Adipose tissue (tissue), 3 donors: ENCODE measurements around the gene C7orf33. TPM values are rescaled to one million over a fixed set of nuclear protein-coding genes. Genes with fewer than 3 reads are reported as not detected.

Experiments
- H3K27ac ChIP-seq: one replicate; pipeline ENCODE4 v1.5.1; 2013; ENCODE audit warnings: low read depth, low read length
- WGBS, 3 donors: extraction: QIAGEN DNeasy Blood & Tissue Kit; methylation state at CpG; one replicate each; pipeline ENCODE4 v1.1.7; 2013; 5-methylcytosine and 5-hydroxymethylcytosine counted together
- polyA plus RNA-seq, 3 donors: library from polyadenylated mRNA; stranded (reverse); fragments of 200-250 nt; gene quantifications; one replicate each; pipeline ENCODE4 v1.2.3, GENCODE V29; 2013
- donor health status: healthy with polysubstance abuse.
- donor health status: Bipolar disorder and iron deficiency.
- donor health status: healthy.

C7orf33 gene
- polyA plus RNA-seq, 3 donors: not detected

- no peak overlapping the region for H3K27ac ChIP-seq
- WGBS, 3 donors: 50 to 64% (median 52%) methylated on average over 6 of the region's 6 CpGs
Observed at GRCh38 chr7:148620749-148621359, 30.3 kb downstream of the C7orf33 start.

GRCh38 chr7:148621563-148621962 lies 31.0 kb downstream of the C7orf33 start:
- WGBS, 3 donors: 93 to 100% (median 96%) methylated on average over 1 of the region's 1 CpG

GRCh38 chr7:148622887-148623585 lies 32.5 kb downstream of the C7orf33 start:
- H3K27ac ChIP-seq: no peak overlapping the region
- WGBS, 3 donors: 47 to 62% (median 61%) methylated on average over 8 of the region's 8 CpGs

More at GRCh38 chr7:148621563-148621962, 31.0 kb downstream of the C7orf33 start:
- H3K27ac ChIP-seq: no peak overlapping the region

GRCh38 chr7:148623586-148624282 lies 33.2 kb downstream of the C7orf33 start:
- no peak overlapping the region for H3K27ac ChIP-seq
- 35 to 45% (median 39%) methylated on average over 10 of the region's 10 CpGs for WGBS, 3 donors

- WGBS, 3 donors: 52 to 64% (median 55%) methylated on average over 4 of the region's 4 CpGs
- no peak overlapping the region for H3K27ac ChIP-seq
Observed at GRCh38 chr7:148624735-148625134, 34.2 kb downstream of the C7orf33 start.

- no peak overlapping the region for H3K27ac ChIP-seq
- 64 to 79% (median 74%) methylated on average over 3 of the region's 3 CpGs for WGBS, 3 donors
Observed at GRCh38 chr7:148625342-148625741, 34.8 kb downstream of the C7orf33 start.

GRCh38 chr7:148626828-148627227 lies 36.3 kb downstream of the C7orf33 start:
- no peak overlapping the region for H3K27ac ChIP-seq
- WGBS, 3 donors: 80 to 89% (median 89%) methylated on average over 3 of the region's 3 CpGs

GRCh38 chr7:148628011-148628410 lies 37.4 kb downstream of the C7orf33 start:
- WGBS, 3 donors: 57 to 66% (median 66%) methylated on average over 7 of the region's 7 CpGs
- no peak overlapping the region for H3K27ac ChIP-seq

GRCh38 chr7:148630078-148630477 lies 39.5 kb downstream of the C7orf33 start:
- 67 to 83% (median 71%) methylated on average over 6 of the region's 6 CpGs for WGBS, 3 donors
- H3K27ac ChIP-seq: no peak overlapping the region

GRCh38 chr7:148633761-148634160 lies 43.2 kb downstream of the C7orf33 start:
- 78 to 89% (median 86%) methylated on average over 6 of the region's 6 CpGs for WGBS, 3 donors
- H3K27ac ChIP-seq: no peak overlapping the region

- 93 to 96% (median 96%) methylated on average over 19 of the region's 19 CpGs for WGBS, 3 donors
- no peak overlapping the region for H3K27ac ChIP-seq
Observed at GRCh38 chr7:148637094-148637493, 46.5 kb downstream of the C7orf33 start.

GRCh38 chr7:148645898-148646297 lies 55.3 kb downstream of the C7orf33 start:
- WGBS, 3 donors: 81 to 90% (median 89%) methylated on average over 2 of the region's 2 CpGs
- no peak overlapping the region for H3K27ac ChIP-seq

- 64 to 80% (median 74%) methylated on average over 4 of the region's 4 CpGs for WGBS, 3 donors
- H3K27ac ChIP-seq: no peak overlapping the region
Observed at GRCh38 chr7:148650232-148650858, 59.8 kb downstream of the C7orf33 start.

- H3K27ac ChIP-seq: no peak overlapping the region
Observed at GRCh38 chr7:148652773-148653172, 62.2 kb downstream of the C7orf33 start.

- WGBS, 3 donors: 71 to 89% (median 88%) methylated on average over 4 of the region's 4 CpGs
- no peak overlapping the region for H3K27ac ChIP-seq
Observed at GRCh38 chr7:148657929-148658328, 67.4 kb downstream of the C7orf33 start.

- 73 to 79% (median 73%) methylated on average over 2 of the region's 2 CpGs for WGBS, 3 donors
- no peak overlapping the region for H3K27ac ChIP-seq
Observed at GRCh38 chr7:148661471-148661870, 70.9 kb downstream of the C7orf33 start.

GRCh38 chr7:148662646-148663045 lies 72.1 kb downstream of the C7orf33 start:
- H3K27ac ChIP-seq: no peak overlapping the region
- WGBS, 3 donors: 66 to 74% (median 68%) methylated on average over 3 of the region's 3 CpGs

GRCh38 chr7:148664324-148664723 lies 73.8 kb downstream of the C7orf33 start:
- H3K27ac ChIP-seq: no peak overlapping the region
- 34 to 47% (median 40%) methylated on average over 6 of the region's 6 CpGs for WGBS, 3 donors

GRCh38 chr7:148665221-148665620 lies 74.7 kb downstream of the C7orf33 start:
- 81 to 87% (median 83%) methylated on average over 4 of the region's 4 CpGs for WGBS, 3 donors
- H3K27ac ChIP-seq: no peak overlapping the region
